Measurements from ENCODE around the gene PLIN5.

PLIN5 gene

GRCh38 chr19:4473011-4473762, 61.8 kb downstream of the PLIN5 start:
- DNase-seq (ENCODE audit: low spot score), result no peak
- no peak for TF ChIP-seq CTCF (IDR thresholded peaks at IDR 0.05; ENCODE audit: extremely low read depth, missing control alignments)

All from GM20000 (cell line).